ENCODE data around the gene GOLT1B.

DNA sequence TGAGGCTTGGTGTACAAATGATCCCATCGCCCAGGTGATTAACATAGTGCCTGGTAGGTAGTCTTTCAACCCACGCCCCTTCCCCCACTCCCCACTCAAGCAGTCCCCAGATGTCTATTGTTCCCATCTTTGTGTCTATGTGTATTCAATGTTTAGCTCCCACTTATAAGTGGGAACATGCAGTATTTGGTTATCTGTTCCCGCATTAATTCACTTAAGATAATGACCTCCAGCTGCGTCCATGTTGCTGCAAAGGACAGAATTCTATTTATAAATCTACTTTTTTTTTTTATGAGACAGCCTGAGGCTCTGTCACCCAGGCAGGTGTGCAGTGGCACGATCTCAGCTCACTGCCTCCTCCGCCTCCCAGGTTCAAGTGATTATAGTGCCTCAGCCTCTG is 40.2 kb downstream of the GOLT1B start:
- TF ChIP-seq POLR2A (IDR thresholded peaks at IDR 0.05) (no peak), CTCF (IDR thresholded peaks at IDR 0.05) (no peak)
